GM19467 (cell line): ENCODE results near the gene POM121C.
"Not testable (repeated sequence)": the region's sequence is repeated elsewhere in the genome, so short reads cannot be mapped to it uniquely, and the experiment has no call there.

ENCODE experiments used
- ATAC-seq: cut with Tn5 transposase; IDR thresholded peaks from one replicate; pipeline ENCODE4 v1.9.1; 2021; ENCODE audit warnings: mild to moderate bottlenecking, moderate library complexity; ENCODE audit not compliant: unreplicated experiment

Gene POM121C

GRCh38 chr7:75397865-75398264 lies 88.2 kb downstream of the POM121C start:
- not testable (repeated sequence) for ATAC-seq

- not testable (repeated sequence) for ATAC-seq
Measured at GRCh38 chr7:75395329-75395728, 90.8 kb downstream of the POM121C start, which contains the start of gene TRIM73. TRIM73 (plus strand) TSS chr7:75395629; CDS start chr7:75398934, 3,305 bp downstream.

- ATAC-seq = not testable (repeated sequence)
Measured at GRCh38 chr7:75393194-75393593, 92.9 kb downstream of the POM121C start.

- ATAC-seq = not testable (repeated sequence)
Measured at GRCh38 chr7:75374519-75375317, 111.4 kb downstream of the POM121C start.

GRCh38 chr7:75374144-75374518 lies 112.0 kb downstream of the POM121C start:
- not testable (repeated sequence) for ATAC-seq

GRCh38 chr7:75367313-75367712 lies 118.8 kb downstream of the POM121C start:
- not testable (repeated sequence) for ATAC-seq
